Measurements from ENCODE around the gene PIGP.
"Not testable (repeated sequence)": the region's sequence is repeated elsewhere in the genome, so short reads cannot be mapped to it uniquely, and the experiment has no call there.

Gene PIGP

DNA sequence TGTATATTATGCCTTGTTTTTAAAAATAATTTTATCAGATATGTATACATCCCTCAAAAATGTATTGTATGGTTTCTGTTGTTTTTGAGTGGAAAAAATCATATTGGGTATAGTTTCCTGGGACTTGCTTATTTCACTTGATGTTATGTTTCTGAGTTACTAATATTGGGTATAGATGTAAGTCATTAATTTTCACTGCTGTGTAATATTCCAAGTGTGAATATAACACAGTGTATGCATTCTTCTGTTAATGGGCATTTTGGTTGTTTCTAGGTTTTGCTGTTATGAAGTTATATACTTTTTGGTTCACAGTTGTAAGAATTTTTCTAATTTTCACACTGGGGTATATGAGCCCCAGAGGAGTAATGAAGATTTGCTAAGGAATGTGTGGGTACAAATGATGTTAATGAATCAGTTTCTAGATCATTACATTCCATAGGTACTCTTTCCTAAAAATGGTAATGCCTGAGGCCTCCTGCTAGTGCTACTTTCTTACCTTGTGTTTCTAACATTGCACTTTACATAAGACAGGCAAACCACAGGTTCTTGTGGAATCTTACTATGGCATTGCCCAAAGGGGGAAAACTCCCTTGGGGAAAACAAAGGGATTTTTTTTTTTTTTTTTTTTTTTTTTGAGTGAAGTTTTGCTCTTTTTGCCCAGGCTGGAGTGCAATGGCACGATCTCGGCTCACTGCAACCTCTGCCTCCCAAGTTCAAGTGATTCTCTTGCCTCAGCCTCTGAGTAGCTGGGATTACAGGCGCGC lies 3.4 kb upstream of the PIGP start:
- DNase-seq (ENCODE audit: low read depth): no peak

- DNase-seq (ENCODE audit: low read depth): no peak
Measured at GRCh38 chr21:37075214-37075770, 2.4 kb upstream of the PIGP start.

- no peak for DNase-seq (ENCODE audit: low read depth)
Measured at GRCh38 chr21:37074546-37074945, 1.7 kb upstream of the PIGP start.

DNA sequence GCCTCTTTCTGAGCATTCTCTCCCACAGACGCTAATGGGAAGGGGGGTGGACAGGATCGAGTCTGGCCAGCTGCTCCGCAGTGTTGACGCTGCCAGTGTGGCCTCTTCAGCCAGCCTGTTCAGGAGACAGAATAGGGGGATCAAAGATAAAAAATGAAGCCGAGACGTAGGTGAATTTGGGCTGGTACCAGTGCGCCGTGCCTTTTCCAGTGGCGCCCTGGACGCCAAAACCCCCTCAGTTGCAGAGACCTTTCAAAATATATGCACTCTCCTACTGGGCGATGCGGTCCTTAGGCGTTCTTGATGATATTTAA lies 1.3 kb upstream of the PIGP start:
- DNase-seq (ENCODE audit: low read depth): peak; percentile 25

DNA sequence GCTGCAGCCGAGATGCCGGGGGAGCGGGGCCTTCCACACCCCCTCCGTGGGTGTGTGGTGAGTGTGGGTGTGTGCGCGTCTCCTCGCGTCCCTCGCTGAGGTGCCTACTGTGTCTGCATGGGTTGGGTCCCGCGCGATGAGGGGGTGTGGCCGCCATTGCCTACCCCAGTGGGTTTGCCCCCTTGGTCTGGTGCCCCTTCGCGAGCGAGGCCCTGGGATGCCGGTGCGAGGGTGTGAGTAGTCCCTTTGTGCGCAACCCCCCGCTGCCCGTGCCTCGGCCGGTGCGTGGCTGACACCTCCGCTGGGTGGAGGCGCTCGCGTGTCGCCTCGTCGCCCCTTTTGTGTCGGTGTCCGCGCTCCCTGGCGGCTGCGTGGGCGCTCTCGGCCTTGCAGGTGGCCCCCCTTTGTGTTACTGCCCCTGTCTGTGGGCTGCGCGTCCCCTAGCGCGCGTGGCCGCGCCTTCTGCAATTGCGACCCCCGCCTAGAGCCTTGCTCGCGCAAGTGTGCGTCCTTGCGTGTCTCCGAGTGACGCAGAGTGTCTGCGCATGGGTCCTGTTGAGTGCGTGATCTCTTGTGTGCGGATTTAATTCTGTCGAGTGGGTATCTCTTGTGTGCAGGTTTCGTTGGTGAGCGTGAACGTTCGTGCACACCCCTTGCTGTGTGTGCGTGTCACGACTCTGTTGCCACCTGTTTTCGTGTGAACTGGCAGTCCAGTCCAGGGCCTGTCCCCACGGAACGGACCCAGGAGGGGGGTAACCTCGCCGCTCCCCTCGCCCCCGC lies 736 bp upstream of the PIGP start:
- peak; percentile 51 for DNase-seq (ENCODE audit: low read depth)

DNA sequence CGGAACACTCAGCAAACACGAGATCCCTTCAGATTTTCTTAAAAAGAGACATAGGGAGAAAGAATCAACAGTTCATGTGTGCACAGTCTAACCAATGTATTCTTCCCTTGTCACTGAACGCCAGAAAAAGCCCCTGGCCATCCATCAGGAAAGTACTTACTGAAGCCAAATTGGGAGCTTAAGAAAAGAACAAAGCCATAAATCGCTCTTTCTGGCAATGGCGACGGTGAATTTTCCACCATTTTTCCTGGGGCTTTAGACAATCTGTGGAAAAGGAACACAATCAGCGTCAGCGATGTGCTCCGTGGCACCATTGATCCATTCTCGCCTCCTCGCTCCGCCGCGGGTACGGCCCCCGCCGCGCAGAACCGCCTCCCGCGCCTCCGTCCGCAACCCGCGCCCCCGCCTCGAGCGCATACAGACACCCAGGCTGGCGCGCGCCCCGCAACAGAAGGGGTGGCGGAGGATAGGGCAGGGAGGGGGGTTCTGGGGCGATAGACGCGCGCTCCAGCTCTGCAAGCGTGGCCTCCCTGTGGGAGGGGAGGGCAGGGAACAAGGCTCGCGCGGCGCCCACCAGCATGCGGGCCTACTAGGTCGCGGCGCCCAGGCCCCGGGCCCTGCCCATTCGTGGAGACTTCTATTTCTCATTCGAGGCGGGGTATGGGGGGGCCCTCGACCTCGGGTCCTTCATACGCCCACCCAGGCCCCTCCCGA lies 440 bp downstream of the PIGP start:
- peak; percentile 77 for DNase-seq (ENCODE audit: low read depth)

GRCh38 chr21:37071561-37072273 lies 1.2 kb downstream of the PIGP start:
- peak; percentile 75 for DNase-seq (ENCODE audit: low read depth)

GRCh38 chr21:37065561-37066177 lies 7.2 kb downstream of the PIGP start:
- no peak for DNase-seq (ENCODE audit: low read depth)

GRCh38 chr21:37064841-37065240 lies 8.0 kb downstream of the PIGP start:
- no peak for DNase-seq (ENCODE audit: low read depth)

DNA sequence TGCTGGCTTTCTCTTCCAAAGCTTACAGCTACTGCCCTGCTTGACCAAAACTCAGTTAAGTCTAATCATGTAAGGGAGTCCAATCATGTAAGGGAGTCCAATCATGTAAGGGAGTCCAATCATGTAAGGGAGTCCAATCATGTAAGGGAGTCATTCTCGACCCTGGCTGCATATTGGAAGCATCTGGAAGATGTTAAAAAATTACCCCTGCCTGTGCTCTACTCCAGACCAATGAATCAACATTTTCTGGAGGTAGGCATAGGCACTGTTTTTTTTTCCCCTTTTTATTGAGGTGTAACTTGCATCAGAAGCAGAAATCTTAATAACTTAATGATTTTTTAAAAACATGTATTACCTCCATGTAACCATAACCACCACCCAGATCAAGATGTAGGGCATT lies 9.4 kb downstream of the PIGP start:
- DNase-seq (ENCODE audit: low read depth): no peak

DNA sequence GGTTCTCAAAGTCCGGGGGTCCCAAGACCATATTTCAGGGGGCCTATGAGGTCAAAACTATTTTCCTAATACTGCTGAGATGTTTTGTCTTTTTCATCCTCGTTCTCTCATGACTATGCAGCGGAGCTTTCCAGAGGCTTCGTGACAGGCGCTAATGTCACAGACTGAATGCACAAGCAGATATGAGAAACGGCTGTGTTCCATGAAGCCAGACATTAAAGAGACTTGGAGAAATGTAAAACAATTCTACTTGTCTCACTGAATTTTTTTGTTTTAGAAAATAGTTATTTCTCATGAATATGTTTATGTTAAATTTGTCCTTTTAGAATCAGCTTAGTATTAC lies 10.3 kb downstream of the PIGP start:
- DNase-seq (ENCODE audit: low read depth): no peak

DNA sequence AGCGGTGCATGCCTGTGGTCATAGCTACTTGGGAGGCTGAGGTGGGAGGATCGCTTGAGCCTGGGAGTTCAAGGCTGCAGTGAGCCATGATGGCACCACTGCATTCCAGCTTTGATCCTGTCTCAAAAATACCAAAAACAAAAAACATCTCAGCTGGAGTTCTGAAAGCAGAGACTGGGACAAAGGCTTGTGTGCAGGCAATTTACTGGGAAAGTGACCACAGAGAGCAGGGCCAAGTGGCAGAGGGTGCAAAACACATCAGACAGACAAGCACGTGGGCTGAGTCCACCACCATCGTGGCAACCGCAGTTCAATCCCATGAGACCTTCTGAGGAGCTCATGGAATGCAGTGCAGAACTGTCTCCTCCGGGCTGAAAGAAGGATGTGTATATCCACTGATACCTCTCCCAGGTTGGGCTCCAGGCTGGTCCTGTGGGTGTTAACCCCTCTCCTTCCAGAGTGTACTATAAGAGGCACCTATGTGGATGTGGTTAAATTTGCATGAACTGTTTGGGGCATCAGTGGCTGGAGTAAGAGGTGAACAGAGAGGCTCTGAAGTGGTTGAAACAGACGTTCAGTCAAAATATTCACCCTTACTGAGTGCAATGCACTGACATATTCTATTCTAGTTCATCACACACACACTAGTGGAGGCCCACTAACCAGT lies 10.8 kb downstream of the PIGP start:
- no peak for DNase-seq (ENCODE audit: low read depth)

GRCh38 chr21:37060296-37060695 lies 12.6 kb downstream of the PIGP start:
- peak; percentile 95 for DNase-seq (ENCODE audit: low read depth)

- no peak for DNase-seq (ENCODE audit: low read depth)
Measured at GRCh38 chr21:37059181-37059580, 13.7 kb downstream of the PIGP start.

DNA sequence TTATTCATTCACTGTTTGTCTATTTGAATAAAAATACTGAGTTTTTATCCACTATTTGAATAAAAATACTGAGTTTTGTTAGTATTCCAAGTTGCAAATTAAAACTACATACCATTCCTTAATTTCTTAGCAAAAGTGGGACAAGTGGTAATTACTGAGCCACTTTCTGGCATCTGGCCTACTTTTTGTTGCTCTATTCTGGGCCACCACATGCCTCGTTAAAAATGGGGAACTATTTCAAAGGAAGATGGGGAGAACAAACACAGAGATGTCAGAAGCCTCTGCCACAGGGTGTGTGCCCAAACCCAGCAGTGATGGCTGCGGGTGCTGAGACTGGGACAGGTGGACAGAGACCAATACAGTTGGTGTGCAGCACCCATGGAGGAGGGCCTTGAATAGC lies 14.6 kb downstream of the PIGP start:
- no peak for DNase-seq (ENCODE audit: low read depth)

DNA sequence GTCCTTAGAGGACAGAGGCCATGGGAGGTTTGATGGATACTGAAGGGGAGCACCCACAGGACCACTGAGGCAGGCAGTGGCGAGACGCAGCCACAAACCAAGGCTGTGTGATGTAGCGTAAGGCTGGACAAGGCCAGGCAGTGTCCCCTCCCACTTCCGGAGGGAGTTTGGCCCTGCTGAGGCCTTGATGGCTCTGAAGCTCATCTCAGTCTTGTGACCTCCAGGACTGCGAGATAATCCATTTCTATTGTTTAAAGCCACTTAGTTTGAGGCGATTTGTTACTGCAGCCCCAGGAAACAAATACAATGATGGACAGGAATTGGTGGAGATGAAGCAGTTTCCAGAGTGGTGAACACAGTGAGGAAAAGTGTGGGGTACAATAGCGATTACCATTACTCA lies 15.3 kb downstream of the PIGP start:
- DNase-seq (ENCODE audit: low read depth): no peak

GRCh38 chr21:37055271-37055855 lies 17.5 kb downstream of the PIGP start:
- no peak for DNase-seq (ENCODE audit: low read depth)

DNA sequence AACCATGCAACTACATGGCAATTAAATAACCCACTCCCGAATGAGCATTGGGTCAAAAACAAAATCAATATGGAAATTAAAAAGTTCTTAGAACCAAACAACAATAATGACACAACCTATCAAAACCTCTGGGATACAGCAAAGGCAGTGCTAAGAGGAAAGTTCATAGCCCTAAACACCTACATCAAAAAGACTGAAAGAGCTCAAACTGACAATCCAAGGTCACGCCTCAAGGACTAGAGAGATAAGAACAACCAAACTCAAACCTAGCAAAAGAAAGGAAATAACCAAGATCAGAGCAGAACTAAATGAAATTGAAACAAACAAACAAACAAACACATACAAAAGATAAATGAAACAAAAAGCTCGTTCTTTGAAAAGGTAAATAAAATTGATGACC lies 23.1 kb downstream of the PIGP start:
- DNase-seq (ENCODE audit: low read depth): not testable (repeated sequence)

- DNase-seq (ENCODE audit: low read depth): no peak
Measured at GRCh38 chr21:37047079-37047478, 25.8 kb downstream of the PIGP start.

DNA sequence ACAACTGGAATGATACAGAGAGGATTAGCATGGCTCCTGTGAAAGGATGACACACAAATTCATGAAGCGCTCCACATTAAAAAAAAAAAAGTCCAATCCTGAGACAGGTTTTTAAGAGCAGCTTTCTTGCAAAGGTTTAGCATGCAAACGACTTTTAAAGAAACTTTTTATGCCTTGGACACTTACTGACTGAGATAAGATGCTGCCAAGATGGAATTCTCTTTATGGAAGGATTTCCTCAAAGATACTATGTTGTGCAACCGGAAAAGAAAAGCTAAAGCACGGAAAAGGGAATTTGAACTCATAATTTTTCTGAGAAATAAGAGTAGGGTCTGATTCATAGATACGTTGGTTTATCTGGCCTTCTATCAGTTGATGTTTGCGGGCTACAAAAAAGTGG lies 27.3 kb downstream of the PIGP start:
- no peak for DNase-seq (ENCODE audit: low read depth)

- DNase-seq (ENCODE audit: low read depth): no peak
Measured at GRCh38 chr21:37045149-37045548, 27.7 kb downstream of the PIGP start.
